ENCODE measurements around the gene DIP2C. TPM values are rescaled to one million over a fixed set of nuclear protein-coding genes. Genes with fewer than 3 reads are reported as not detected.

DIP2C gene
- polyA plus RNA-seq, 3 donors: 0.11 TPM; not detected in 2

DNA sequence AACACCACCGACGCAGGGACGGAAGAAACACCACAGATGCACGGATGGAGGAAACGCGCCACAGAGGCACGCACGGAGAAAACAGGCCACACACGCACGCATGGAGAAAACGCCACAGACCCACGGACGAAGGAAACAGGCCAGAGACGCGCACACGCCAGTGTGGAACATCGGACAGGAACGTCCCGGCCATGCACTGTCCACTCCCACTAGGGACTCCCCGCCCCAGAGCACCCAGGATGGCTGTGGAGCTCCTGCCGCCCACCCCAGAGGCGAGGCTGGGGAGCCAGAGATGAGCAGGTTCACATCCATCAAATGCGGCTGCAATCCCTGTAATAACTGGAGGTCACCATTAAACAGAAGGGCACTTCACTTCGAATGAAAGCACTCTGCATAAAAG is 17.3 kb downstream of the DIP2C start:
- no peaks in the 10 kb centered on the region for H3K4me1 Mint-ChIP-seq
- H3K36me3 Mint-ChIP-seq: no peaks in the 10 kb centered on the region
- DNase-seq: no peak
- no peak overlapping the region for H3K4me3 Mint-ChIP-seq
- H3K4me1 ChIP-seq (ENCODE audit: control insufficient read depth in 1 of 2, insufficient read depth in 2 of 2, low read length in 2 of 2): no peaks in the 10 kb centered on the region
- WGBS (ENCODE audit: insufficient coverage): 98% methylated on average over 23 of the region's 24 CpGs
- H3K9ac ChIP-seq (ENCODE audit: insufficient read depth, low read length, poor library complexity, severe bottlenecking): no peak overlapping the region
- no peaks in the 10 kb centered on the region for H3K79me2 ChIP-seq (ENCODE audit: insufficient read depth, low read length)
- intact Hi-C loops (cut with micrococcal nuclease): no loop called here
- peaks cover 2 to 11% (median 5%) of the 10 kb centered on the region in 7 donors for H3K9me3 Mint-ChIP-seq
- no peaks in the 10 kb centered on the region for H3K27me3 ChIP-seq (ENCODE audit: control insufficient read depth in 2 of 2, insufficient read depth in 2 of 2, low read length in 2 of 2)
- H3K27ac Mint-ChIP-seq: no peak overlapping the region
- H2AFZ ChIP-seq (ENCODE audit: insufficient read depth, low read depth, low read length, poor library complexity, severe bottlenecking): no peak overlapping the region
- H3K9me3 ChIP-seq (replicated peaks in 1 of 2; ENCODE audit: control insufficient read depth in 1 of 2, insufficient read depth in 1 of 2, low read length in 2 of 2): peaks cover 3 to 20% of the 10 kb centered on the region in 2 donors
- H3K27ac ChIP-seq (ENCODE audit: low read depth in 1 of 2, low read length in 2 of 2): no peak overlapping the region
- H4K20me1 ChIP-seq (ENCODE audit: insufficient read depth, low read length): no peaks in the 10 kb centered on the region
- no peaks in the 10 kb centered on the region for H3K36me3 ChIP-seq (replicated peaks in 1 of 2; ENCODE audit: control insufficient read depth in 1 of 2, insufficient read depth in 2 of 2, low read length in 2 of 2)
- H3K4me2 ChIP-seq (replicated peaks; ENCODE audit: extremely low read depth, low read length, poor library complexity, severe bottlenecking): no peak overlapping the region
- H3K27me3 Mint-ChIP-seq (ENCODE audit: low read depth in 3 of 3): peaks cover 7 to 22% (median 12%) of the 10 kb centered on the region in 3 donors
- no peak for TF ChIP-seq CTCF (IDR thresholded peaks at IDR 0.05)
- H3K4me3 ChIP-seq (replicated peaks in 1 of 3; ENCODE audit: low read depth in 2 of 3, low read length in 3 of 3): no peak overlapping the region

DNA sequence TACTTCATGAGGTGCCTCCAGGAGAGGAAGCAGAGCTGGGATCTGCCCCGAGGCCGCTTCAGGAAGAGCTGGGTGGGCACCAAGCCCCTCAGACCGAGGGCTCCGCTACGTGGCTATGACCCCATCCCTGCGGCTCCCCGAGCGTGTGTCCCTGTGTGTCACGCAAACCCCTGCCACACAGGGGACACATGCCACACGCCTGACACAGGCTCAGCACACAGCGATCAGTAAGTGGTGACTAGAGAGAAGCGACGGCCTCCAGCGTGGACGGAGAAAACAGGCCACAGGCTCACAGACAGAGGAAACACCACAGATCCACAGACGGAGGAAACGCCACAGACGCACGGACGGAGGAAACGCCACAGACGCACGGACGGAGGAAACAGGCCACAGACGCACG is 18.5 kb downstream of the DIP2C start:
- no peak for TF ChIP-seq CTCF (IDR thresholded peaks at IDR 0.05)
- no peaks in the 10 kb centered on the region for H3K4me1 Mint-ChIP-seq
- intact Hi-C loops (cut with micrococcal nuclease): no loop called here
- Histone ChIP-seq H3K36me3 (replicated peaks in 1 of 2; ENCODE audit: control insufficient read depth in 1 of 2, insufficient read depth in 2 of 2, low read length in 2 of 2) (no peaks in the 10 kb centered on the region), H3K4me2 (replicated peaks; ENCODE audit: extremely low read depth, low read length, poor library complexity, severe bottlenecking) (no peak overlapping the region), H3K9me3 (replicated peaks in 1 of 2; ENCODE audit: control insufficient read depth in 1 of 2, insufficient read depth in 1 of 2, low read length in 2 of 2) (peaks cover 3 to 22% of the 10 kb centered on the region in 2 donors), H4K20me1 (ENCODE audit: insufficient read depth, low read length) (no peaks in the 10 kb centered on the region), H2AFZ (ENCODE audit: insufficient read depth, low read depth, low read length, poor library complexity, severe bottlenecking) (no peak overlapping the region), H3K27me3 (ENCODE audit: control insufficient read depth in 2 of 2, insufficient read depth in 2 of 2, low read length in 2 of 2) (no peaks in the 10 kb centered on the region), H3K27ac (ENCODE audit: low read depth in 1 of 2, low read length in 2 of 2) (no peak overlapping the region), H3K4me1 (ENCODE audit: control insufficient read depth in 1 of 2, insufficient read depth in 2 of 2, low read length in 2 of 2) (no peaks in the 10 kb centered on the region), H3K9ac (ENCODE audit: insufficient read depth, low read length, poor library complexity, severe bottlenecking) (no peak overlapping the region), H3K79me2 (ENCODE audit: insufficient read depth, low read length) (no peaks in the 10 kb centered on the region), H3K4me3 (replicated peaks in 1 of 3; ENCODE audit: low read depth in 2 of 3, low read length in 3 of 3) (no peak overlapping the region)
- no peak overlapping the region for H3K4me3 Mint-ChIP-seq
- no peak overlapping the region for H3K27ac Mint-ChIP-seq
- 90% methylated on average over 25 of the region's 26 CpGs for WGBS (ENCODE audit: insufficient coverage)
- no peak for DNase-seq
- peaks cover 5 to 18% (median 9%) of the 10 kb centered on the region in 3 donors for H3K27me3 Mint-ChIP-seq (ENCODE audit: low read depth in 3 of 3)
- no peaks in the 10 kb centered on the region for H3K36me3 Mint-ChIP-seq
- peaks cover 2 to 11% (median 5%) of the 10 kb centered on the region in 7 donors for H3K9me3 Mint-ChIP-seq

All from CD14-positive monocyte (primary cell).